ENCODE results near the gene BTG1.

Gene BTG1

GRCh38 chr12:92133795-92134637, 11.6 kb downstream of the BTG1 start:
- DNase-seq (ENCODE audit: low spot score): no peak
- TF ChIP-seq CTCF (IDR thresholded peaks at IDR 0.05; ENCODE audit: extremely low read depth, missing control alignments): no peak

GRCh38 chr12:92133171-92133570, 12.5 kb downstream of the BTG1 start:
- no peak for TF ChIP-seq CTCF (IDR thresholded peaks at IDR 0.05; ENCODE audit: extremely low read depth, missing control alignments)
- no peak for DNase-seq (ENCODE audit: low spot score)

- DNase-seq (ENCODE audit: low spot score): no peak
- TF ChIP-seq CTCF (IDR thresholded peaks at IDR 0.05; ENCODE audit: extremely low read depth, missing control alignments): no peak
These were observed 13.4 kb downstream of the BTG1 start for GRCh38 chr12:92132288-92132687.

- DNase-seq (ENCODE audit: low spot score): no peak
- TF ChIP-seq CTCF (IDR thresholded peaks at IDR 0.05; ENCODE audit: extremely low read depth, missing control alignments): no peak
These were observed 14.6 kb downstream of the BTG1 start for GRCh38 chr12:92130999-92131398.

- no peak for DNase-seq (ENCODE audit: low spot score)
- no peak for TF ChIP-seq CTCF (IDR thresholded peaks at IDR 0.05; ENCODE audit: extremely low read depth, missing control alignments)
These were observed 16.0 kb downstream of the BTG1 start for GRCh38 chr12:92129609-92130008.

- DNase-seq (ENCODE audit: low spot score): no peak
- TF ChIP-seq CTCF (IDR thresholded peaks at IDR 0.05; ENCODE audit: extremely low read depth, missing control alignments): no peak
These were observed 17.0 kb downstream of the BTG1 start for GRCh38 chr12:92128612-92129011.

GRCh38 chr12:92124689-92125029, 21.0 kb downstream of the BTG1 start:
- TF ChIP-seq CTCF (IDR thresholded peaks at IDR 0.05; ENCODE audit: extremely low read depth, missing control alignments): no peak
- no peak for DNase-seq (ENCODE audit: low spot score)
